Measurements from ENCODE around the gene AMIGO2.

AMIGO2 gene

DNA sequence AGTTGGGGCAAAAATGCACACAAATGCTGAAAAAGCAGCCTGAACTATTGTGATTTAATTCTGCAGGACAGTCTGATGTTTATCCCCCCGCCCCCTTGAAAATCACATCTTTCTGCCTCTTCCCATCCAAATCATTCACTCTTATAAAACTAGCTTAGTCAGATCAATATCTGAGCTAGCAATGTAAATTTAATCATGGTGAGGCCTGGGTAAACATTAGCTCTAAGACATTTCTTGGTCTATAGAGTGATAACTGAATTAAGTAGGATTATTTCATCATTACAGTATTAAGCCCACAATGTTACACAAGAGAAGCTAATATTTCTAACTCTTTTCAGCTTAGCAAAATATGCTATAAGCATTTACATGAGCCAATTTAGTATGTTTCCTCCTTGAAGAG, 9.4 kb downstream of the AMIGO2 start:
- no peak overlapping the region for H3K4me3 Mint-ChIP-seq
- H3K36me3 Mint-ChIP-seq (ENCODE audit: low read depth) = no peaks in the 10 kb centered on the region
- H3K27me3 Mint-ChIP-seq (ENCODE audit: low read depth) = peaks cover under 1% of the 10 kb centered on the region
- H3K9me3 Mint-ChIP-seq = no peaks in the 10 kb centered on the region
- peaks cover 27% of the 10 kb centered on the region for H3K4me1 Mint-ChIP-seq
- TF ChIP-seq, protein P1, sequence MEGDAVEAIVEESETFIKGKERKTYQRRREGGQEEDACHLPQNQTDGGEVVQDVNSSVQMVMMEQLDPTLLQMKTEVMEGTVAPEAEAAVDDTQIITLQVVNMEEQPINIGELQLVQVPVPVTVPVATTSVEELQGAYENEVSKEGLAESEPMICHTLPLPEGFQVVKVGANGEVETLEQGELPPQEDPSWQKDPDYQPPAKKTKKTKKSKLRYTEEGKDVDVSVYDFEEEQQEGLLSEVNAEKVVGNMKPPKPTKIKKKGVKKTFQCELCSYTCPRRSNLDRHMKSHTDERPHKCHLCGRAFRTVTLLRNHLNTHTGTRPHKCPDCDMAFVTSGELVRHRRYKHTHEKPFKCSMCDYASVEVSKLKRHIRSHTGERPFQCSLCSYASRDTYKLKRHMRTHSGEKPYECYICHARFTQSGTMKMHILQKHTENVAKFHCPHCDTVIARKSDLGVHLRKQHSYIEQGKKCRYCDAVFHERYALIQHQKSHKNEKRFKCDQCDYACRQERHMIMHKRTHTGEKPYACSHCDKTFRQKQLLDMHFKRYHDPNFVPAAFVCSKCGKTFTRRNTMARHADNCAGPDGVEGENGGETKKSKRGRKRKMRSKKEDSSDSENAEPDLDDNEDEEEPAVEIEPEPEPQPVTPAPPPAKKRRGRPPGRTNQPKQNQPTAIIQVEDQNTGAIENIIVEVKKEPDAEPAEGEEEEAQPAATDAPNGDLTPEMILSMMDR (IDR thresholded peaks at IDR 0.05; ENCODE audit: unreplicated experiment in 3 of 3) = no peak
- H3K27ac Mint-ChIP-seq = peak overlapping the region in 2 of 3 experiments; percentile 21 to 45

DNA sequence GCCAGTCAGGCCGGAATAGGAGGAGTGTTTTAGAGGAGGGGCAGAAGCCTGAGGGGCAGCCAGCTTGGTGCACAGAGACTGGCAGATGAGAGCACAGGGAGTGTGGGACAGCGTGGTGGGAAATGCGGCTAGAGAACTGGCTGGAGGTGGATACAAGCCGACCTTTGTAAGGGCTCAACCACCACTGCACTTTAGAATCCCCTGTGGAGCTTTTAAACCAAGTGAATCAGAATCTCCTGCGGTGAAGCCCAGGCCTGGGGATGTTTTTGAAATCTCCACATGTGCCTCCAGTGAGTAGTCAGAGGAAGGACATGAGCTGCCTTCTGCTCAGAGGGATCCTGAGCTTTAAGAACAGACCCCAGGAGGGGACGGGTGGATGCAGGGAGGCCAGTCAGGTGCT, 11.2 kb downstream of the AMIGO2 start:
- H3K4me1 Mint-ChIP-seq = peaks cover 27% of the 10 kb centered on the region
- H3K27me3 Mint-ChIP-seq (ENCODE audit: low read depth) = no peaks in the 10 kb centered on the region
- TF ChIP-seq, protein P1 (IDR thresholded peaks at IDR 0.05; ENCODE audit: unreplicated experiment in 3 of 3) = no peak
- no peak overlapping the region for H3K4me3 Mint-ChIP-seq
- H3K9me3 Mint-ChIP-seq = peaks cover 2% of the 10 kb centered on the region
- peak overlapping the region in 1 of 3 experiments; percentile 14 for H3K27ac Mint-ChIP-seq
- H3K36me3 Mint-ChIP-seq (ENCODE audit: low read depth) = no peaks in the 10 kb centered on the region

DNA sequence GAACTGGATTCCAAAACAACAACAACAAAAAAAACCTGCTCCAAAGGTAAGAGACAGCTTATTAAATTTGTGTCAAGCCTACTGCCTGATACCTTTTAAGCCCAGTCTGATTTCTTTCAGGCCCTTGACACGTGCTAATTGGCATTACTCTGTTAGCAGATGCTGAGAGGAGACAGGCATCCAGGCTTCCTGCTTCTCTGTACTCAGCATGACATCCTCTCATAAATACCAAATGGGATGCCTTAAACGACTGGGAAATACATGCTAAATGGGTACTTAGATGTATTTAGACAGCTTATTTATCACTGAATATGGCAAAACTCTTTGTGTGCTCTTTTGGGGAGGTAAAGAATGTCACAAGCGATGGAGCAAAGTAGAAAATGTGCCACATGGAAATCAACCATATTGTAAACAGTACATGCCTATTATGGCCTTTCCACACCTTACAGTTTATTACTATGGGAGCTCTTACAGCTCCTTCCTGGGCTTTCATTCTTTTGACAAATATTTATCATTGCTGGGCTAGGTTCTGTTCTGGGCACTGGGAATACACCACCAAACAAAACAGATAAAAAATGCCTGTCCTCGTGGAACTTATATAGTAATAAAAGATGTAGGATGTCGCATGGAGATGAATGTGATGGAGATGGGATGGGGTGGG, 11.9 kb downstream of the AMIGO2 start:
- Mint-ChIP-seq H3K9me3 (peaks cover 2% of the 10 kb centered on the region), H3K36me3 (ENCODE audit: low read depth) (no peaks in the 10 kb centered on the region)
- TF ChIP-seq, protein P1 (IDR thresholded peaks at IDR 0.05; ENCODE audit: unreplicated experiment in 3 of 3) = no peak

DNA sequence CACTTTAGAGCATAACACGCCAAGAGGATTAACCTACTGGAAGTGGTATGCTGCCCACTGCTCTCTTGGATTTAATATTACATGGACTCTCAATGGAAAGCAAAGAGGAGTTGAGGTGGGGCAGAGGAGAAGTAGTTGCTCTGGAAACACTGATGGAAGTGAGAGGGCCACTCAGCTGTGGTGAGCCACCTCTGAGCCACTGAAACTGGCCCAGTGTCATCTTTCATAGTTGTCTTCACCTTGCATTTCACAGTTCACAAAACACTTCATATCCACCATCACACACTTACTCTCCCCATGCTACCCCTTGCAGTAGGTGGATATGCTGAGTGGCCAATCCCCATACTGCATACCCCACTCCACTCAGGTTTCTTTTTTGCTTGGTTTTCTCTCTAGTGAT, 12.6 kb downstream of the AMIGO2 start:
- TF ChIP-seq, protein P1 (IDR thresholded peaks at IDR 0.05; ENCODE audit: unreplicated experiment in 3 of 3) = no peak
- H3K4me3 Mint-ChIP-seq = no peak overlapping the region
- H3K27ac Mint-ChIP-seq = no peak overlapping the region
- H3K9me3 Mint-ChIP-seq = peaks cover 2% of the 10 kb centered on the region
- H3K27me3 Mint-ChIP-seq (ENCODE audit: low read depth) = no peaks in the 10 kb centered on the region
- H3K36me3 Mint-ChIP-seq (ENCODE audit: low read depth) = no peaks in the 10 kb centered on the region
- H3K4me1 Mint-ChIP-seq = peaks cover 27% of the 10 kb centered on the region

More for the DNA sequence above, 11.9 kb downstream of the AMIGO2 start:
- peaks cover 27% of the 10 kb centered on the region for H3K4me1 Mint-ChIP-seq
- H3K4me3 Mint-ChIP-seq = no peak overlapping the region
- peak overlapping the region in 2 of 3 experiments; percentile 24 to 42 for H3K27ac Mint-ChIP-seq
- no peaks in the 10 kb centered on the region for H3K27me3 Mint-ChIP-seq (ENCODE audit: low read depth)

DNA sequence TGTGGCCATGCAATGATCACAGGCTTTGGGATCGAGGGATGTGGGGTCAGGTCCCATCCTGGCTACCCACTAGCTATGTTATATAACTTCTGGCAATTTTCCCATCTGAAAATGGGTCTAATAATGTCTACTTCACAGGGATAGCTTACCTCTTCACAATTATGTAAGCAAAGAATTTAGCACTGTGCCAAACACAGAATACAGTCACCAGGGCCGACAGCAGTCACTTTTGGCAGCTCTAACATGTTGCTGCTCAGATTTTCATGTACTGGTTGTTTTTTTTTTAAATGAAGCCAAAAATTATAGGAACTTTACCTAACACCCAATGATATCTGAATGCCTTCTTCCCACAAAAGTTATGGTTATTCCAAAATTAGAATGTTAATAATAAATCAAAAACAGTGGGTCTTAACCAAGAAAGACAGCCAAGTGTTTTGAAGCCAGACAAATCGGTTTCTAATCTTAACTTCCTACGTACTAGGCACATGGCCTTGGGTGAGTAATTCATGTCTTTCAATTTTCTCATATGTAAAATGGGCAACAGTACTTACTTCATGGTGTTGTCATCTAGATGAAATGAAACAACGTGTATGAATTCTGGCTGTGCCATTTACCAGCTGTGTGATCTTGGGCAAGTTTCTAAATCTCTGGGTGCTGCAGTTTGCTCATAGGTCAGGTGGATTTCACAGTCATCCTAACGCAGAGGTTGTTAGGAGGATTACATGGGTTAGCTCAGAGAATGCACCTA, 13.3 kb downstream of the AMIGO2 start:
- TF ChIP-seq, protein P1 (IDR thresholded peaks at IDR 0.05; ENCODE audit: unreplicated experiment in 3 of 3) = no peak
- H3K36me3 Mint-ChIP-seq (ENCODE audit: low read depth) = no peaks in the 10 kb centered on the region
- H3K9me3 Mint-ChIP-seq = peaks cover 2% of the 10 kb centered on the region
- peaks cover 27% of the 10 kb centered on the region for H3K4me1 Mint-ChIP-seq
- H3K27ac Mint-ChIP-seq = peak overlapping the region in 2 of 3 experiments; percentile 66
- H3K27me3 Mint-ChIP-seq (ENCODE audit: low read depth) = no peaks in the 10 kb centered on the region
- H3K4me3 Mint-ChIP-seq = no peak overlapping the region

All from nephron (organoid).